AG20443 (cell line): ENCODE results near the gene NKX3-2.

Source experiments
- DNase-seq: peaks from one replicate; pipeline ENCODE4 v3.0.0; 2012; ENCODE audit warnings: low spot score, mixed read lengths

The NKX3-2 gene

GRCh38 chr4:13498469-13498868 lies 45.8 kb downstream of the NKX3-2 start:
- DNase-seq, result no peak

- DNase-seq, result no peak
These were observed 47.7 kb downstream of the NKX3-2 start for GRCh38 chr4:13496605-13497004.

GRCh38 chr4:13495753-13496152 lies 48.6 kb downstream of the NKX3-2 start:
- DNase-seq, result no peak

GRCh38 chr4:13493793-13494192 lies 50.5 kb downstream of the NKX3-2 start:
- DNase-seq, result no peak

- DNase-seq, result no peak
These were observed 51.6 kb downstream of the NKX3-2 start for GRCh38 chr4:13492747-13493146.
